Amniotic stem cell (primary cell): ENCODE data around the gene DIS3L2.

ENCODE experiments used
- DNase-seq: peaks from one replicate; lab custom pipeline; 2025; lab: John Stamatoyannopoulos, UW

Gene DIS3L2

DNA sequence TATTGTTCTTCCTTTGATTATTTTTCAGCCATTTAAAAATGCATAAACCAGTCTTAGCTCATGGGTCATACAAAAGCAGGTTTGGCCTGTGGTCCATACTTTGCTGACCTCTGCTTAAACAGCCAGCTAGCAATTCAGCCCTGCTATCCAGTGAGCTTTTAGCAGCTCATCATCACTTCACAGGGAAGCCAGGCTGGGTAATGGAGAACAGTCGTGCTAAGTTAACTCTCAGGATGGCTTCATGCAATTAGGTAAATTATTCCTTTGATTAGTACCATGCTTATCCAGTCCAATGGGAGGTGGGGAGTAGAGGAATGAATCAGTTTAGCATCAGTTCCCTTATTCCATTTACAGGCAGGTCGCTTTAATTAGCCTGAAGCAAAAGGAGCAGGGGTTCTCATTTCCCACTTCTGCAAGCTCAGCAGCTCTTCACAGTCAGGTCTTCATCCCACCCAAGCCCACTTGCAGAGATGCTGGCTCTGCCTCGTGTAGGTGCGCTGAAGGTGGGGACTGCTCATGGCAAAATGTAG lies 307.2 kb downstream of the DIS3L2 start:
- DNase-seq, result no peak

DNA sequence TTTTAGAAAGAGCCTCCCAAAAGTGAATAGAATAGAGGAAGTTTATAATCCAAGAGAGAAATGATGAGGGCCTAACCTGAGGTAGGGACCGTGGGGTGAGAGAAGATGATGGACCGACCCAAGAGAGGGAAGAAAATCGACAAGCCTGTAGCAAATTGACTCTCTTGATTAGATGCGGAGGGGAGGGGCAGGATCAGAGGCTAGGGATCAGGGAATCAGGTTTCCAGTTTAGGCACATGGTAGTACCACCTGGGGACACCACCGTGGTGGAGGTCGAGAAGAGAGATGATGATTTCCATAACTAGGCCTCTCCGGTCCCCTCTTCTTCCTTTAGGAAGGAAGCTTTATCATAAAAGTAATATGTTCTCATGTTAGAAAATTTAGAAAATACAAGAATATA lies 308.4 kb downstream of the DIS3L2 start:
- no peak for DNase-seq

DNA sequence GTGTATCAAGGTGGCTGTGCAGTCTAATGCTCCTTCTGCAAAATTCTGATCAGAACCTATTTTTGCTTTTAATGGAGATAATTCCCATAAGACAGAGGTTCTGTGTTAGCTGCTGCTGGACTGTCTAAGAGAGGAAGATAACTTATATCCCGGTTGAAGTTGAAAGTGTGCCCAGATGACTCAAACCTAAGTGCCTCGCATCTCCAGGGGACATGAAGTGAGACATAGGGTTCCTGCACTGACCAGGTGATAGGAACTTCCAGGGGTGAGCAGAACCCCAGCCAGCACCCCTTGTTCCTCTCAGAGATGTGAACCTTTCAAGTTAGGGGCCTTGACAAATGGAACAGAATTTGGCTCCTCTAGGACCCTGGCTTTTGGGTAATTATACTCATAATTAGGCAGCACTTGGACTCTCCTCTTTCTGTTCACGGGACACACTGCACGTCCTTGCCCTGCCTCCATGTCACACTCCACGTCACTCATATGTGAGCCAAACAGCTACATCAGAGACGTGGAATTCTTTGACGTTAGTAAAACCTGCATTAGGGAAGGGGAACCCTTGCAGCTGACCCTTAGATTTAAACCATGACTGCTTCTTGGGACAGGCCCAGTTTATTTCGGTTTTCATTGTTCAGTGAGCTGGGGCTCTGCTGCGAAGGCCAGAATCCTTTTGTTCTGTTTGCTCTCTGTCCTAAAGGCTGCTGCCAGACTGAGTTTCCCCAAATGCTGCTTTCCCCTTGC lies 312.6 kb downstream of the DIS3L2 start:
- no peak for DNase-seq

DNA sequence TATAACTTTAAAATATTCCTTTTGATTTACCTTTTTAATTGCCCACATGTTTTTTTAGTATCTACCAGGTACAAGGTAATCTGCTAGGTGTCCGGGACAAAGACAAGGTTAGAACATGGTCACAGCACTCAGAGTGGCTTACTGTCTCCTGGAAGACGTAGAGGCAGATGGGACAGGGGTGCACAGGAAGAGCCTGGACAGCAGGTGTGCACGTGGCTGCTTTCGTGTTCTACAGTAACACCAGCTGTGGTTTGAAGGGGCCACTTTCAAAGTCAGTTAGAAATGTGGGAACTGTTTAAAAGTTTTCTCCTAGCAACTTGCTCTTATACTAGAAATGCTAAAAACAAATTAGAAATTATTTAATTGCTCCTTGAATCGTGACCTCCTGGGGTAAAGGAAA lies 314.2 kb downstream of the DIS3L2 start:
- DNase-seq, result no peak

DNA sequence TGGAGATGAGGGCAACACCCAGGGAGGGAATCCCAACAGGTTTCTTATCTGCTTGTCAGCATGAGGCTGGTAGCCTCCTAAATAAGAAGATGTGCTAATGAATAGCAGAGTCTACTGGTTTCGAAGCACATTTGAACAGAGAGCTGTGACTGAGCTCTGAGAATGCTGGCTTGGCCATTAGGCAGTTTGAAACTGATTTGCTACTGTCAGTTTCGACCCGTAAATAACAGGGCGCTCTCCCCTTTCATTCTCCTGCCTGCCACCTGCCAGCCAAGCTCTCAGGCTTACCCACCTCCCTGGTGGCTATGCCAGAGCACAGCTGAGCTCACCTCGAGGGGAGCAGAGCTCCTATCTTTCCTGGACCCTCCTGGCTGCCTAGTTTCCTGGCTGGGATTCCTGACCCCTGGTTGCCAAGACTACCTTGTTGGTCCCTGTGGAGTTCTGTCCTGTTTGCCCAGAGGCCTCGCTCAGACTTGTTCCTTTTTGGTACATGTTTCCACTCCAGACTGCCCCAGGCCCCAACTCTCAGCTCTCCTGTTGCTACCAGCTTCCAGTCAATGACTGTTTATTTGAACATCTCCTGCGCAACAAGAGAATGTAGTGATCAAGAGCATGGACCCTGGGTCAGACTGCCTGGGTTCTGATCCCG lies 314.7 kb downstream of the DIS3L2 start:
- DNase-seq, result no peak

DNA sequence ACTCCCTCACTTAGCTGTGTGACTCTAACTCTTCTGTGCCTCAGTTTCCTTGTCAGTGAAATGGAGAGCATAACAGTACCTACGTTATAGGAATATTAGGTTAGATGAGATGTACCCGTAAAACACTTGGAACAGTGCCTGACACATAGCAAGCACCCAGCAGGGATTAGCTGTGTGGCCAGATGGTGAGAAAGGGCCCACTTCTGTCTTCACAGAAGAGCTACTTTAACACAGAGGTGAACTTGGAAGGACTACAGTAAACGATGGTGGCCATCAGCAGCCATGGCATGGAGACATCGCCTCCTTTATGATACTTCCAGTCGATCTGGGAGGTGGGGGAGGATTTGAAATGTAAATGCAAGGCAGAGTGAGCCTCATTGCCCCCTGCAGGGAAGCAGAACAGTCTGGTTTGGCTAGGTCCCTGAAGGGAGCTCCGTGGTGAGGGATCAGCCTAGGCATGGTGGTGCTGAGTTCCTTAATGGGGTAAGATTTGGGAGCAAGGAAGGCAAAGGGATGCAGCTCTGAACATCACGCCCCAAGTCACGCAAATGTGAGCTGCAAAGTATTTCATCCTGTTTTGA lies 315.3 kb downstream of the DIS3L2 start:
- no peak for DNase-seq

DNA sequence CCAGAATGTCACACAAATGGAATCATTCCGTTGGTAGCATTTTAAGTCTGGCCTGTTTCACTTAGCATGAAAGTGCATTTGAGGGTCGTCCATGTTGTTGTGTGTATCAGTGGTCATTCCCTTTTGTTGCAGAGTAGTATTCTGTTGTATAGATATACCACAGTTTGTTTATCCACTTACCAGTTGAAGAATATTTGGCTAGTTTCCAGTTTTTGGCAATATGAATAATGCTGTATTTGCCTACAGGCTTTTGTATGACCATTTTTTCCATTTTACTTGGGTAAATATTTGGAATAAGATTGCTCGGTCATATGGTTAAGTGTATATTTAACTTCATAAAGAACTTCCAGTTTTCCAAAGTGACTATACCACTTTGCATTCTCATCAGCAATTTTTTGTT lies 317.0 kb downstream of the DIS3L2 start:
- DNase-seq, result no peak

DNA sequence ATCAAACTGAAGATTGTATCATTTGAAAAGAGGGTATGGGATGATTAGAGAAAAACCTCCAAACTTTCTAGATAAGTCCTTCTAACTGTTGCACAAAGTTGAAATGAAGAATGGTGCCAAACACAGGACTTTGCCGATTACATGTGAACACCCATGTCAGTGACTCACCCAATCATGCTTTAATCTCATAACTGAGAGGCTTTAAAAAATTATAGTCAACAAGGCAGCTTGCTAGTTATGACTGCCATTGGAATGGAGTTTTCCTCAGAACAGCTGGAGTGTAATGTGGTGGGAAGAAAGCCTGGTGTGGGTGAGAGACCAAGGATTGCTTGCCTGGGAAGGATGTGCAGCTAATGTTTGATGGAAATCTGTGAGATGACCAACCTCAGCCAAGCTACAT lies 318.8 kb downstream of the DIS3L2 start:
- no peak for DNase-seq

DNA sequence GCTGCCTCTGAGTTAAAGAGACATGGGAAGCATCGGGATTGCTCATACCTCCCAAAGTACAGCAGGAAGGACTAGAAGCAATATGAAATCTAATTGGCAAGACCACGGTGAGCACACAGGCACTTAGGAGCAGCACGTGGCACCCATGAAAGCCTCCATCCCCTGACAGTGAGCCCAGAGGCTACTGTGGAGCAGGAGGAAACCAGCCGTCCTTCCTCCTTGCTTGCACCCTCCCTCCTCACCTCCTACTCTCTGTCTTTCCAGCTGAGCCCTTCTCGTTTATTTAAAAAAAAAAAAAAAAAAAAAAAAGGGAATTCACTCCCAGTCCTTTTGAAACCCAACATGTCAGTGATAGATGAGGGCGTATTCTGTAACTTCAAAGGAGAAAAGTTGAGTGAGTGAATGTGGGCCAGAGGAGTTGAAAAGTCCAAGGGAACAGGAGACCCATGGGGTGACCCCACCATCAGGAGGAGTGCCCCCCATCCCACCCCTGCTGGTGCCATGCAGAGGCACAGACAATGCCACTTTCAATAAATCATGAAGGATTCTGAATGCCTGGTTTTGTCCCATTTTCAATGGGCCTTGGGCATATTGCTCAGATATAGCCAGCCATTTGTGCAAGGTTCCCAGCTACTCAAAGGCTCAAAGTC lies 320.5 kb downstream of the DIS3L2 start:
- no peak for DNase-seq

DNA sequence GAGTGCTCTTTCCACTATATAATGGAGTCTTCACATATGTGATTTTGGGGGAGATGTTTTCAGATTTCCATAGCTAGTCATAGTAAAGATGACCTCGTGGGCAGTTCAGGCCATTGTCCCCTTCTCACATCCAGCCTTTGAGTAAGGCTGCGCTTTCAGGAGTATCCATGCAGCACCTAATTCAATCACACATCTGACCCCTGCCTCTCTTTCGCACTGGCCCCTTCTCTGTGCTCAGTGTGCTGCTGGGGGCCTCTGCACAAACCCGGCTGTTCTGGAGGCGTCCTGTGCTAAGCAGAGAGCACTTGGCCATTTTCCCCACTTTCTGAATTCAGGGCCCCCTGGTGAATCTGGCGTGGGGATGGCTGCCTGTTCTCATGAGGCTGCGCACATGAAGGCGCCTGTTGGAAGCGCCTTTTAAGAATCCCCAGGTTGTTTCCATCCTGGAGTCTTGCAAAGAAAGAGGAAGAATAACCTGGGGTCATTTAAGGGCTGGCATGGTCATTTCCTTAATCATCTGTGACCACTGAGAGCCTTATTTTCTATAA lies 321.1 kb downstream of the DIS3L2 start:
- no peak for DNase-seq

DNA sequence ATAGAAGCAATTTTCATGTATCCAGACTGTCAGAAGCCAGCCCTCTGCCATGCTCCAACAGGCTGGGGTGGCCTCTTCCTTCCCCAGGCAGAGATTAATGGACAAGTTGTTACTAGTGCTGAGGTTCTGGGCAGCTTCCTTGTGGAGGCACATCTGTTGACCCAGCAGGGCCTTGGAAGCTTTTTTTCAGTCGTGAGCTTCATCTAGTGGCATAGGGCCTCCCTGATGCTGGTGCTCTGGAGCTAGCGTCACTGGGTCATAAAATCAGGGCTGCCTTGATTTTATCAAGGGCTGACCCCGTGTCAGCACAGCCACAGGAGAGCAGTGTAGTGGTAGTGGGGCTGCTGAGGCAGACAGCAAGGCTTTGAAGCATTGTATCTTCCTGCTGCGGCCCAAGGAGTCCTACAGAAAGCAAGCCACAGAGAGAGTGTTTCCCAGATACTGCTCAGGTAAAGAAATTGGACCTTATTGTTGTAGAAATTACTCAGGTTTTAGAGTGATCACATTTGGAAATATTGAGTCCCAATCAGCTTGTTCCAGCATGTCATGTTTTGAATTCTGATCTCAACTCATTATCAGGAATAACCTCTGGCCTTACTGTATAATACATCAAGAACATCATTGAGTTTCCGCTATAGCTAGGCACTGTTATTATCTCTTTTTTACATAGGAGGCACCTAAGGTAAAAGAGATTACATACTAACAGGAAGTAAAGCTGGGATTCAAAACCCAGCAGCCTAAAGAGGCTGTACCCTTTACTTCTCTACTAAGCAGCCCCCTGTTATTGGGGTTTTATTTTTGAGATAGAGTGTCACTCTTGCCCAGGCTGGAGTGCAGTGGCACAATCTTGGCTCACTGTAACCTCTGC lies 324.7 kb downstream of the DIS3L2 start:
- no peak for DNase-seq

DNA sequence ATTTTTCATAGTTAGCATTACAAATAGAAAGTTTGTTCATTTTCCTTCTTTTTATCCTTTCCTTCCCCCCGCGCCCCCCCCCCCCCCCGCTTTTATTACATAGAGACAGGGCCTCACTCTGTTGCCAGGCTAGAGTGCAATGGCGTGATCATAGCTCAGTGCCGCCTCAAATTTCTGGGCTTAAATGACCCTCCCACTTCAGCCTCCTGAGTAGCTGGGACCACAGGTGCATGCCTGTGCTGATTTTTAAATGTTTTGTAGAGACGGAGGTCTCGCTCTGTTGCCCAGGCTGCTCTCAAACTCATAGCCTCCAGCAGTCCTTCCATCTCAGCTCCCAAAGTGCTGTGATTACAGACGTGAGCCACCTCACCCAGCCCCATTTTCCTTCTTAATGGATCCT lies 325.8 kb downstream of the DIS3L2 start:
- no peak for DNase-seq

DNA sequence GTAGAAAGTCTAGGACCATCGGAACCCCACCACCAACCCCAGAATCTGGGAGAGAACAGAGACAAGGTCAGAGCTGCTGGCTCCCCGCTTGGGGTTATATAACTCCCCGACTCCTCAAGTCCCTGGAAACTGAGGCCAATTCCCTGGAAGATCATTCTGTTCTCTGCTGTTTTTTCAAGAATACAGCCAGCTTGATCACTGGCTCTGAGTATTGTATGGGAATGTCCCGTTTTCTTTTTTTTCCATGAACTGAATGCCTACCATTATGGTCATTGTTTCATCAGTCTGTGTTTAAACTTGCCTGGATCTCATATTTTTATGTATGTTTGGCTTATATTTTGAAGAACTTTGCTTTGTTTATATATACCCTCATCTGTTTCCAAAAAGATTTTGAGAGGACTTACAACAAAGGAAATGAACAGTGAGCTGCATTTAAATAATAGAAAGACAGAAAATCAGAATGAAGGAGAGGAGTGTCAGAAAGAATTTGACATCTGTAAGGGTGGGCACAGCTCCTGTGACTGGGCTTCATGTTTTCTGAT lies 327.0 kb downstream of the DIS3L2 start:
- no peak for DNase-seq

DNA sequence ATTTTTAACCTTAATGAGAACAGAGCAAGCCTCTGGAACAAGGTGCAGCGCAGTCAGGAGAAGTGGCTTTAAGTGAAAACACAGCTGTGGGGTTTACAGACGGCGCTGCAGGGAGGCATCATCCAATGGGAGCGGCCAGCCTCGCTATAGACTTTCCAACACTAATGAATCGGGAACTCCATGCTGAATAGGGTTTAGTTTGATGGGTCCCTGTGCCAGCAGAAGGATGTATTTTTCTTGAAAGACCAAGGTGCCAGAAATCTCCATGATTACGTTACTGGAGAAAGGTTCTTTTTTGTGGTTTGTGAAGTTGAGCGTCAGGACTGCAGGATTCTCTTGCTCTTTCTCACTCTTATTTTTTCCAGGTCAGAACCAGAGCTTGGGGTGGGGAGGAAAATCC lies 329.2 kb downstream of the DIS3L2 start:
- no peak for DNase-seq

DNA sequence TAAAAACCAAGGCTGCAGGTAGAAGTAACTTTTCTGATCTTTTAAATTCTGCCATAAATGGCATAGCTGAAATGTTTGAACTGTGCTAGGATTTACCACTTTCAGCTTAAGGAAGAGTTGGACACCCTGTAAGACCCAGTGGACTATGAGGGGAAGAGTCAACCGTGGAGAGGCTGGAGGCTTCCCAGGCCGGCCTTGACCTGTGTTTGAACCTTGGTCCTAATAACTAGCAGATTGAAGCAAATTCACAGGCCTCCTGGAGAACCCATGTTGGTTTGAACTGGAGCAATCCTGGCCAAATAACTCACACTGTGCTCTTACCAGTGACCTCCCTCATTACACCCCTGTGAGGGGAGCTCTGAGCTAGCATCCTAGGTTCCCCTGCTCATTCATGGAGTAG lies 329.8 kb downstream of the DIS3L2 start:
- no peak for DNase-seq

DNA sequence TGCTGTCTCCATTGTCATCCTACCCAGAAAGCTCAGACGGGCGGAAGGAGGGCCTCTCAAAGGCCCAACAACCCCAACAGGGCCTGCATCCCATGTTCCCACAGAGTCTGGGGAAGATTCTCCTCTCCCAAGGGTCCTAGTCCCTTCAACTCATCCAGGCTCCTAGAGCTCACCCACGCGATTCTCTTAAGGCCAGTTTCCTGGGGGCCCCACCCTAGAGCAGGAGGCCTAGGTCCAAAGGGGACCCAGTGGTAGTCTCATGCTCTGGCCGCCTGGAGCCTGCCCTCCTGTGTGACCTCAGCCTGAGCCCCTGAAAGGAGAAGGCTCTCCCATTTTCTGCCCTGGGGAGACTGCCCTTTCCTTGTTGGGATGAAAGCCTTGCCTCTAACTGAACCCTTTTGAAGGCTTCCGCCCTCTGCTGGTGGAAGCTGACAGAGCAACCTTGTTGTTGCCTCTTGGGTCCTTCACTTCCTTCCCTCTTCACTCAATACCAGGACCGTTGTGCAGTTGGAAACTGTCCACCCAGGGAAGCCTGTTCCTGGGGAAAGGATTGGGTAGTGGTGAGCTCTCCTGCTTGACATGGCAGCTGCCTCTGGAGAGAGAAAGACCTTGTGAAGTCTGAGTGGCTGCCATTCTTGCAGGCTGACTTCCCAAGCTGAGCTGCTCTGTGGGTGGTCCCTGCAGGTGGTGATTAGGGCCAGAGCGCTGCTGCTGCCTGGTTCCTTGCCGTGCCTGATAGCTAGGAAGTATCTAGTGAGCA lies 331.1 kb downstream of the DIS3L2 start:
- DNase-seq, result peak; percentile 5

DNA sequence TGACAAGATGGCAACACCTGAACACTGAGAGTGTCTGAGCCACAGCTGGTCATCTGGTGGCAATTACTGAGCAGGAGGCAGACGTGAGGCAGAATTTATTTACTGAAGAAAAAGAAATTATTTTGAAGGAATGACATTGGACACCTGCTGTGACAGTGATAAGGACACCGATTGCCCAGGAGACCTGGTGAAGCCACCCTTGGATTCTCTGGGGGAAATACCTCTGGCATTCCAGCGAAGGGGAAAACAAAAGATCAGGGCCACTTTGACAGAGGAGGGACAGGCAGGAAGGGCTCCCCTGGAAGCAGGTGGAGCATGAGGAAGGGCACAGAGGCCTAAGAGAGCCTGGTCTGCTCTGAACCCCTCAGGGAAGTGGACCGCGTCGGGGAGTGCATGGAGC lies 331.7 kb downstream of the DIS3L2 start:
- no peak for DNase-seq

DNA sequence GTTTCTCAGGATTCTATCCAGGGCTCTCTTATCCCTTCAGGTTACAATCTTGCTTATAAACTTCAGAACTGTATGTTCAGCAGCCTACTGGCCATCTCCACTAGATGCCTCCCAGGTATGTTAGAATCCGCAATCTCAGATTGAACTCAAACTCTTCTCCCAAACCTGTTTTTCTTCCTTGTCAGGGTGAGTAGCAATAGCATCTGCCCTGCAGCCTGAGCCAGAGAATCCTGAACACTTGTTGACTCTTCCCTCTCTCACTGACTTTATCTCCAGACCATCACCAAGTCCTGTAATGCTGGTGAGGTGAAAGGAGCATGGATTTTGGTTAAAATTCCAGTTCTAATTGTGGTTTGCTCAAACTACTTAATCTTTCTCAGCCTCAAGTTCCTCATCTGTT lies 334.5 kb downstream of the DIS3L2 start:
- DNase-seq, result no peak

DNA sequence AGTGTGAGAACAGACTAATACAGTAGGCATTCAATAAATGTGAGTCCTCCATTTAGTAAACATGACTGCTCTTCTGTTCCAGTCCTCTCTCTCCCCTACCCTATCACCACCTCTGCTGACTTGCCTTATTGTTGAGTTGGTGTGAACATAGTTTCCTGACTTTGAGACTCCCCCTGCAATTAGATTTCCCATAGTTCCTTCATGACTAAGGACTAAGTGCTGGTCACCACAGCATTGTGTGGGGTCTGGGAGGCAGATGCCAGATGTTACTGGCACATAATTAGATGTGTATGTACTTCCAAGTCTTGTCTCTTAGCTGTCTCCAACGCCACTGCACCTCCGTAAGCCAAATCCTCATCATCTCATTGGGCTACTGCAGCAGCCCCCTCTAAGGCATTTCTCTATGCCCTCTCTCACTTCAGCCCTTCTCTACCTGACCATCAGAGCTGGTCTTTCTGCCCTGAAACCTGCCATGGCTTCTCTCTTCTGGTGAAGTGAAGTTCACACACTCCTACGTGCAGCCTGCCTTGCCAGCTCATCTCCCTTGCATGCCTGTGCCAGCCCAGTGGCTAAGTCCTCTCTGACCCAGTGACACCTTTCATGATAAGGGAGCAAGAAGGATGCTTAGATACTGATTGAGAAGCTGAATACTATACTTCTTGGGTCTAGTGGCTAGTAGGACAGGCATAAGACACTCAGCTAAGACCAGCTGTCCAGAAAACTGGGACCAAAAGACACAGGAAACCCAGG lies 335.4 kb downstream of the DIS3L2 start:
- DNase-seq, result no peak

DNA sequence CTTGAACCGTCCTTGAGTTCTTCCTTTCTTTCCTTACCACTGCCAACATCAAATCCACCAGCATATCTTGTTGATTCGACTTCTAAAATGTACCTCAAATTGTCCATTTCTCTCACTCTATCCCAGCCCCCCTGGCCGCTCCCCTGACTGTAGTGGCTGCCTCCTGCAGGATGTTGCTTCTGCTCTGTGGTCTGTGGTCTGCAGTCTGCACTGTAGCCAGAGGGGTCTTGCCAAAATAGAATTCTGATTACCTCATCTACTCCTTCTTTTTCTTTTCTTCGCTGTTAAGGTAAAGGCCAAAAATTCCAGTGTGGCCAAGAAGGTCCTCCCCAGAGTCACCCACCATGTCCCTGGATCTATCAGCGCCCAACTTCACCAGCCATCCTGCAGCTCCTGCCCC lies 337.6 kb downstream of the DIS3L2 start:
- DNase-seq, result no peak
